HepG2 (cell line): ENCODE measurements around the gene MFAP2.

Source experiments
- BHLHE40 ChIP-seq: IDR thresholded peaks from 2 replicates; pipeline ENCODE4 v1.6.1; 2011; ENCODE audit warnings: low read length, improper control_type of control experiment
- SP1 ChIP-seq, 2 experiments: fragments of 450-650 bp in 1 of 2; sonication (generic) in 1 of 2; formaldehyde crosslinking in 1 of 2; IDR thresholded peaks; 2 replicates each; pipeline versions ENCODE4 v1.4.0 to v1.6.1; 2016 to 2020; ENCODE audit warnings: missing genetic modification reagents in 1 of 2
- TF ChIP-seq, protein P1 (sequence below): IDR thresholded peaks from 2 replicates; pipeline ENCODE4 v1.6.1; 2016
- TF ChIP-seq, protein P2 (sequence below): sonication (generic); formaldehyde crosslinking; IDR thresholded peaks from 2 replicates; pipeline ENCODE4 v1.5.0; 2020; ENCODE audit warnings: mild to moderate bottlenecking, missing genetic modification reagents, moderate library complexity

DNA sequence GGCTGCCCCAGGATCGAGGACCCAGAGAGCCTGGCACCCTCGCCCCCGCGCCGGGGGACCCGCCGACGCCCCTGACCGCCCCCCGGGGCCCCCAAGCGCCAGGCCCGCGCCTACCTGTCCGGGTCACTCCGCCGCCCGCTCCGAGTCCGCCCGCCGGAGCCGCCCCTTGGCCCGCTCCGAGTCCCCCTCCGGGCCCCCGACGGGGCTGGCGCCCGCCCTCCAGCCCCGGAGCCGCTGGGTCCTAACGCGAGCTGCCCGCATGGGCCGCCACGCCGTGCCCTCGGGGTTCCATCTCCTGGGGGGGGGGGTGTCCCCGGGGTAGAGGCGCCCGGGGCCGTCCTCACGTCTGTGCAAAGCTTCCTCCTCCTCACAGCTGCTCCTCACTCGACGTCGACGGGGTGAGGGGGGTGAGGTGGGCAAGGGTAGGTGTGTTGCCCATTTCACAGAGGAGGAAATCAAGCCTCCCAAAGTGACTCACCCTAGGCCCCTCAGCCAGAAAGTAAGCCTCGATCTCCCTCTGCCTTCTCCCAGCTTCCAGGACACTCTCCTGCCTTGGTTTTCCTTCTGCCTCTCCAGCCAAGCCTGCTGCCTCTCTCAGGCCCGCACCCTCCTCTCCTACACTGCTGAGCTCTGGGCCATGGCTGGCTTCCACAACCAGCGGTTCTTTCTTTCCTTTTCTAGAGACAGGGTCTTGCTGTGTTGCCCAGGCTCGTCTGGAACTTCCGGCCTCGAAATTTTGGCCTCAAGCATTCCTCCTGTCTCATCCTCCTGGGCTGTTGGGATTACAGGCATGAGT, at the start of gene MFAP2:
- TF ChIP-seq SP1 (IDR thresholded peaks at IDR 0.05): no peak
- TF ChIP-seq SP1 (CRISPR knock-in tag; IDR thresholded peaks at IDR 0.05): no peak
- TF ChIP-seq, protein P1, sequence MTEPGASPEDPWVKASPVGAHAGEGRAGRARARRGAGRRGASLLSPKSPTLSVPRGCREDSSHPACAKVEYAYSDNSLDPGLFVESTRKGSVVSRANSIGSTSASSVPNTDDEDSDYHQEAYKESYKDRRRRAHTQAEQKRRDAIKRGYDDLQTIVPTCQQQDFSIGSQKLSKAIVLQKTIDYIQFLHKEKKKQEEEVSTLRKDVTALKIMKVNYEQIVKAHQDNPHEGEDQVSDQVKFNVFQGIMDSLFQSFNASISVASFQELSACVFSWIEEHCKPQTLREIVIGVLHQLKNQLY (CRISPR knock-in tag): no peak
- TF ChIP-seq, protein P2, sequence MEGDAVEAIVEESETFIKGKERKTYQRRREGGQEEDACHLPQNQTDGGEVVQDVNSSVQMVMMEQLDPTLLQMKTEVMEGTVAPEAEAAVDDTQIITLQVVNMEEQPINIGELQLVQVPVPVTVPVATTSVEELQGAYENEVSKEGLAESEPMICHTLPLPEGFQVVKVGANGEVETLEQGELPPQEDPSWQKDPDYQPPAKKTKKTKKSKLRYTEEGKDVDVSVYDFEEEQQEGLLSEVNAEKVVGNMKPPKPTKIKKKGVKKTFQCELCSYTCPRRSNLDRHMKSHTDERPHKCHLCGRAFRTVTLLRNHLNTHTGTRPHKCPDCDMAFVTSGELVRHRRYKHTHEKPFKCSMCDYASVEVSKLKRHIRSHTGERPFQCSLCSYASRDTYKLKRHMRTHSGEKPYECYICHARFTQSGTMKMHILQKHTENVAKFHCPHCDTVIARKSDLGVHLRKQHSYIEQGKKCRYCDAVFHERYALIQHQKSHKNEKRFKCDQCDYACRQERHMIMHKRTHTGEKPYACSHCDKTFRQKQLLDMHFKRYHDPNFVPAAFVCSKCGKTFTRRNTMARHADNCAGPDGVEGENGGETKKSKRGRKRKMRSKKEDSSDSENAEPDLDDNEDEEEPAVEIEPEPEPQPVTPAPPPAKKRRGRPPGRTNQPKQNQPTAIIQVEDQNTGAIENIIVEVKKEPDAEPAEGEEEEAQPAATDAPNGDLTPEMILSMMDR (CRISPR knock-in tag): no peak
- TF ChIP-seq BHLHE40: no peak
